DND-41 (cell line): ENCODE measurements around the gene STKLD1.

Experiments used
- CTCF ChIP-seq: IDR thresholded peaks from 2 replicates; pipeline ENCODE4 v1.5.1; 2012; ENCODE audit warnings: borderline replicate concordance, low read length, moderate library complexity, mild to moderate bottlenecking; ENCODE audit not compliant: poor library complexity, severe bottlenecking; ENCODE audit errors: extremely low read depth
- EZH2 ChIP-seq: IDR thresholded peaks from 3 replicates; pipeline ENCODE4 v1.6.1; 2012; ENCODE audit warnings: borderline replicate concordance, low read depth, mild to moderate bottlenecking, moderate library complexity, low read length, inconsistent platforms; ENCODE audit not compliant: severe bottlenecking

GRCh38 chr9:133370685-133371084 is 5.5 kb upstream of the STKLD1 start:
- TF ChIP-seq CTCF (no peak), EZH2 (no peak)
